Measurements from ENCODE around the gene HIC1. TPM values are rescaled to one million over a fixed set of nuclear protein-coding genes. Genes with fewer than 3 reads are reported as not detected.

HIC1 gene
- total RNA-seq, 2 experiments from 2014 or later: 62.1 to 64.3 TPM

DNA sequence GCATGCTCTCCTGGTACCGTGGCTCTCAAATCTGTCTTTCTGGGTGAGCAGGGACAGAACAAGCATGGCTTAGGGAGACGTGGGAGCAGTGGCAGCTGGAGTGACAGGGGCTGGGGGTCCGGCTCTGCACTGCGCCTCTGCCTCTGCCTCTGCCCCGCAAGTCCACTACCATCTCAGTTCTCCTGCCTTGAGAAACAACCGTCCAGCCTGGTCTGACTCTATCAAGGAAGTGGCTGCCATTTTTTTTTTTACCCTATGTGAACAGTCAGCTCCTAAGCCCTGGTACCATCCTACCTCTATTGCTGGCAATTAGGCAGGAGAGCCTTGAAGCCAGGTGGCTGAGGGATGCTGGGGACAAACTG is 16.1 kb downstream of the HIC1 start:
- Mint-ChIP-seq H3K9me3 (no peaks in the 10 kb centered on the region), H3K4me1 (peaks cover 56% of the 10 kb centered on the region), H3K27ac (peak overlapping the region; percentile 70), H3K27me3 (no peaks in the 10 kb centered on the region), H3K4me3 (peak overlapping the region; percentile 39), H3K36me3 (peaks cover 20% of the 10 kb centered on the region)
- POLR2A ChIA-PET: interaction anchor here (0.6 to 2.5 kb wide), 6 partner anchors 12 to 198 kb away, joined by 3 to 12 read pairs (median 5); no protein-coding TSS in a partner anchor
- ATAC-seq (ENCODE audit: low read depth): no peak
- DNase-seq: no peak

DNA sequence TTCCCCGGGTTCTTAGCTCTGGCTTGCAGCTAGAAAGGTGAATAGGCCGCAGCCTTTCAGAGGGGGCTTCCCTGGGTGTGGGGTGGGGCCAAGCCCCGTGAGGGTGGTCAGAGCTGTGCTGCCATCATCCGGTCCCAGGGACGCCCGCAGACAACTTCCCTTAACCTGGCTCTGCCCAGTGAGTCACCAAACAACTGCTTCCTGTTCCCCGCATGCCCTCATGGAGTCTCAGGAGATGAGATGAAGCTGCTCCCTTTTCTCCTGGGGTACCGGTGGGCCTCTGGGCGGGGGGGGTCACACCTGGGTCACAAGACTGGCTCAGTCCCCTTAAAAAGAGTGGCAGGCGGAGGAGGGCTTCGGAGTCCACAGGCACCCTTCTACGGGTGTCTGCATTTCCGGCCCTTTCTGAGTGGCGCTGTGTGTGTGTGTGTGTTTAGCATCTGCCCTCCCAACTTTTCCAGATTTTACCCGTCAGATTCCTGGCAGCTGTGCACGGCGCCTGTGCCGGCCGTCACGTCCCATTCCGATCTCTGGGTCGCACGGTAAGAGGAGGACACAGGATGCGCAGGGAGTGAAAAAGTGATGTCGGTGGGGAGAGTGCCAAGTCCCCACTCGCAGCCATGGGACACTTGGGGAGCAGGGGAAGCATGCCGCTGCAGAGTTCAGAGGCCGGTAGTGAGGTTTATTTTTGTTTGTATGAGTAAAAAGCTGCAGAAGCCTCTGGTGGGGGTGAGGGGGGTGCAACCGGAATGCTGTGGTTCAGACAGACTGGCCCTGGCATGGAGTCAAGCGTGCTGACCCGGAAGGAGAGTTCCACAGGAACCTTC is 16.8 kb downstream of the HIC1 start:
- Mint-ChIP-seq H3K27ac (peak overlapping the region; percentile 70), H3K27me3 (no peaks in the 10 kb centered on the region), H3K4me1 (peaks cover 53% of the 10 kb centered on the region), H3K4me3 (no peak overlapping the region), H3K36me3 (peaks cover 19% of the 10 kb centered on the region), H3K9me3 (no peaks in the 10 kb centered on the region)
- ATAC-seq (ENCODE audit: low read depth) (no peak), DNase-seq (no peak)
- POLR2A ChIA-PET: interaction anchor here (0.6 to 2.5 kb wide), 6 partner anchors 11 to 199 kb away, joined by 3 to 12 read pairs (median 5); no protein-coding TSS in a partner anchor

DNA sequence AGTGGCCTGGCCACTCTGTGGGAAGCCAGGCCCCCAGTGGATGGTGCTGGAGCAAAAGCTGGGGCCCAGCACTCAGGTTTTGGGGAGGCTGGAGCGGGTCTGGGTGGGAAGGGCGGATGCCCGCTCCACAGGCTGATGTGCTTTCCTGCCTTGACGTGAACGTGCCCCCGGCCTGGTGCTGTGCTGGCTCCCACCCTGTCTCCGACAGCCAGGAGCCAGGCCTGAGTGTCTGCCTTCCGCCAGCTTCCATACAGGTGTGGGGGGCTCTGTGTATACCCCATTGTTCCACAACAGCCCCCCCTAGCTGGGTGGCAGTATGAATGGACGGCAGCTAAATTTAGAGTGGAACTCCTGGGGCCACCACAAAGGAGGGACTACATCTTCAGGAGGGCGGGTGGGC is 20.0 kb downstream of the HIC1 start:
- peaks cover 23% of the 10 kb centered on the region for H3K4me1 Mint-ChIP-seq
- no peaks in the 10 kb centered on the region for H3K27me3 Mint-ChIP-seq
- ATAC-seq (ENCODE audit: low read depth): no peak
- peaks cover 31% of the 10 kb centered on the region for H3K36me3 Mint-ChIP-seq
- no peak overlapping the region for H3K4me3 Mint-ChIP-seq
- H3K9me3 Mint-ChIP-seq: no peaks in the 10 kb centered on the region
- DNase-seq: no peak
- POLR2A ChIA-PET: interaction anchor here (0.6 to 1.3 kb wide), 2 partner anchors 12 to 15 kb away, joined by 3 read pairs; no protein-coding TSS in a partner anchor
- no peak overlapping the region for H3K27ac Mint-ChIP-seq

DNA sequence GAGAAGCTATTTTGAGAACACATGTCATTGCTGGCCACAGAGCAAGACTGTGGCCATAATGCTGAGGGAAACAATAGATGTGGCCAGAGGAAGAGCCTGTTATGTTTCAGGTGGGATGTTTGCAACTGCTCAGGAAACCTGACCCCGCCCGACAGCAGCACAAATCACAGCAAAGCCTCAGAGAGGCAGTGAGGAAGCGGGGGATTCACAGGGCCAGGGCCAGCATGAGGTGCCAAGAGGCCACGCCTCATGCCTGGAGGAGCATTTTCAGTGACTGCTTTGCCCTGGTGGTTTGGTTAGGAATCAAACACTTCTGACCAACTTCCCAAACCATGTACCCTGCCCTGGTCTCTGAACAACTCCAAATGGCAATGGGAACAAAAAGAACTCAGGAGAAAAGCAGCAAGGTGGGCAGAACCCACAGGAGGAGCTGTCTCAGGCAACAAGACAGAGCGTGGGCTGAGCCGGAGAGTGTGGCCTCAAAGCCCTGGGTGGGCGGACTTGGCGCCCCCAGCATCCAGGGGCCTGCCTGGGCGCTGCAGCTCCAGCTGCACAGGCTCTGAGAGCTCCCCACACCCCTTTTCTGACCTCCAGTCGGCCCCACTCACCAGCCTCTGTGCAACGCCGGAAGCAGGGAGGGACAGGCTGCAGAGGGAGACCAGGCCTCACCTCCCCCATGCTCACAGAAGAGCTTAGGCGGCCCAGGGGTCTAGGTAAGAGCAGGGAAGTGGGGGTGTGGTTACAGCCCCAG is 20.6 kb downstream of the HIC1 start:
- Mint-ChIP-seq H3K36me3 (peaks cover 33% of the 10 kb centered on the region), H3K4me3 (no peak overlapping the region), H3K27ac (no peak overlapping the region), H3K27me3 (no peaks in the 10 kb centered on the region), H3K9me3 (no peaks in the 10 kb centered on the region), H3K4me1 (peaks cover 19% of the 10 kb centered on the region)
- POLR2A ChIA-PET: interaction anchor here (0.6 to 1.3 kb wide), 2 partner anchors 13 to 14 kb away, joined by 3 read pairs; no protein-coding TSS in a partner anchor
- ATAC-seq (ENCODE audit: low read depth) (no peak), DNase-seq (no peak)

DNA sequence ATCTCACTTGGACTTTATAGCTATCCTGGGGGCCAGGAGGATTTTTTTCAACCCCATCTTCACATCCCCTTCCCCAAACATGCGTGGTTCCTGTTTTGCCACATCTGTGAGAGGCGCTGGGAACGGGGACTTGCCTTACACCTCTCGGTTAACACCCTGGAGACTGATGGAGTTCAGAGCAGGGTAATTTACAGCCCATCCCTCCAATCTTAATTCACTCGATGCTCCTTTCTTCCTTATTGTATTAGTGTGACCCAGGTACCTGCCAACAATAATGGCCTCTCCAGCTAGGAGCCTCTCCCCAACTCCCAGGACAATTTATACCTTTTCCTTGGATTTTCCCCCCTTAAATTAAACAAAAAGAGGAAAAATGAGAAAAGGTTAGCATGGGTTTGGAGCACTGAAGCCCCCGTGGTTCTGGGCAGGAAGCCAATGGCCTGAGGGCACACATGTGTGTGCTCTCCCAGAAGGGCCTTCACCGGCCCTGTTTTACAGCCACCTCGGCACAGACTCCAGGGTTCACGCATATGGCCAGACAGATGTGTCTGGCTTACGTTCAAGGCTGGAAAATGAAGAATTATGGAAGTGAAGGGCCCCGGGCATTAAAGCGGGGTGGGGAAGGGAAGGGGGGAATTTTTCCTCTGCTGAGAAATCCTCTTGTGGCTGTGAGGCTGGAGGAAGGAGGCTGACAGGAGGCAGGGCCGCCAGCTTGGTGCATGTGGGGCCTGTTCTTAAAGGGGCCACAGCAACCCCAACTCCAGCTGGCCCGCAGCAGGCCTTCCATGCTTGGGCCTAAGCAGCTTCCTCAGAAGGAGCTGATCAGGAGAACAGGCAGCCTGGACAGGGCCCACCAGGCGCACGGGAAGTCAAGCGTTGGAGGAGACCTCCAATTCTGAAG is 21.4 kb downstream of the HIC1 start:
- Mint-ChIP-seq H3K9me3 (no peaks in the 10 kb centered on the region), H3K27ac (no peak overlapping the region), H3K36me3 (peaks cover 33% of the 10 kb centered on the region), H3K27me3 (no peaks in the 10 kb centered on the region), H3K4me3 (no peak overlapping the region), H3K4me1 (peaks cover 16% of the 10 kb centered on the region)
- ATAC-seq (ENCODE audit: low read depth) (no peak), DNase-seq (no peak)
- POLR2A ChIA-PET: interaction anchor here (0.9 to 1.3 kb wide), 2 partner anchors 10 to 13 kb away, joined by 3 read pairs; no protein-coding TSS in a partner anchor

DNA sequence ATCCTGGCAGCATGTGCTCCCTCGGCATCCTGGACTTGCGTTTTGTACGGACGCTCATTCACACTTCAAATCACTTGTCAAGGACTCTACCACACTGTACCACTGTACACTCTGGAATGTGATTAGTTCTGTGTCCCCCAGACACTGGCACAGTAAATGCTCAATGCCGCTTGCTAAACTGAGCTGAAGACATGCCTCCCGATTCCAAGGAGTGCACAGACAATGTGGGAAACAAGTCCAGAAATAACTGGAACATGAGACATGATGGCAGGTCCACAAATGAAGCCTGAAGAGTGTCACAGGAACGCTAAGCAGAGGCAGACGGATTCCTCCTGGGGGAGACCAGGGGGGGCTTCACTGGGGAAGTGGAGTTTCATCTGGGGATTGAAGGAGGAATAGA is 22.1 kb downstream of the HIC1 start:
- no peak for DNase-seq
- Mint-ChIP-seq H3K36me3 (peaks cover 38% of the 10 kb centered on the region), H3K27ac (no peak overlapping the region), H3K4me3 (no peak overlapping the region), H3K9me3 (no peaks in the 10 kb centered on the region), H3K27me3 (no peaks in the 10 kb centered on the region), H3K4me1 (peaks cover 22% of the 10 kb centered on the region)
- POLR2A ChIA-PET: interaction anchor here (0.9 kb wide), 1 partner anchor 9 kb away, joined by 3 read pairs; no protein-coding TSS in a partner anchor
- ATAC-seq (ENCODE audit: low read depth): no peak

DNA sequence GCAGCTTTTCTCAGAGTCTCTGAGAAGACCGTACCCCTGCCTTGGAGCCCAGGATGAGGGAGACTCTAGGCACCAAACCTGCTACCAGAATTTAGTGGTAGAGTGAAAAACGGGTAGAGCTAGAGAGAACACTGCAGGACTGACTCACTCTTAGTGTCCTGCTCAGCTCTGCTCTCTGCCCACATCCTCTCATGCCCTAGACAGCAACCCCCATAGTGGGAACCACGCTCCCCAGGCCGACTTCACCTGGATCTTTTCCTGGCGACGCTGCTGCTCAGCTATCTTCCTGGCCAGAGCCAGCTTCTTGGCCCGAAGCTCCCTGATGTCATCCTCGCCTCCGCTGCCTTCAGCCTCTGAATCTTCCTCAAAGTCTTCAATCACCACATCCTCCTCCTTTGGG is 26.7 kb downstream of the HIC1 start:
- no peaks in the 10 kb centered on the region for H3K9me3 Mint-ChIP-seq
- POLR2A ChIA-PET: interaction anchor here (0.6 to 3.8 kb wide), 6 partner anchors 10 to 148 kb away, joined by 3 to 12 read pairs (median 5); no protein-coding TSS in a partner anchor

DNA sequence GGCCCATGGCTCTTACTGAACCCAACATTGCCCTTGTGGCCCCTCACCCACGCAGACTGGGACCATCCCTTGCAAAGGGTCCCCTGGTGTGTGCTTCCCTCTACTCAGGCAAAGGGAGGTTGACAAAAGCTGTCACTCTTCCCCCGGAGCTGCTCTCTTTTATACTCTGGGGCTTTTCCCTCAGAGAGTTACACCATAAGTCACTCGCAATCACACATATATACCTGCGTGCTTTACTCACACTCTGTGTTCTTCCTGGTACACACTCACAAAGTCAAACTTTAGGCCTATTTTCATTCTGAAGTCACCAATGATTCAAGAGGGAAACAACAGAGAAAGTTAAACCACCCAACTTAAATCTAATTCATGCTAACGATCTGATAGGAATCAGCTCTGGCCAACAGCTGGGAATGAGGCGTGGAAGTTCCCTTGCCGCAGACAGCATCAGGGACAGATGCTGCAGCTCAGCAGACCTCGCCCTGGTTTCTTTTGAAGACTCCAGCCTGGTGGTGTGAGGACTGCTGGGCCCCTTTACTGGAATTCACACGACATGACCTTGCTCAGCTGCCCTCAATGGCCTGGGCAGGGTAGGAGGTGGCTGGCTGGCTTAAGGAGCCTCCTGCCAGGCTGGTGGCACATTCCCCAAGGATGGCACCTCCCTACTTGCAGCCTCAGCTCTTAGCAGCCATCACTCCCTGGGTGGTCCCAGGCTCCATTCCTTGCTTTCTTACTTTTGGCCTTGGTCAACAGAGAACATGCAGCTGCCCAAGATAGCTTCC is 27.3 kb downstream of the HIC1 start:
- Mint-ChIP-seq H3K36me3 (peaks cover 54% of the 10 kb centered on the region), H3K4me1 (peaks cover 49% of the 10 kb centered on the region), H3K27me3 (no peaks in the 10 kb centered on the region), H3K4me3 (peak overlapping the region; percentile 2), H3K9me3 (no peaks in the 10 kb centered on the region), H3K27ac (peak overlapping the region; percentile 81)
- DNase-seq (no peak), ATAC-seq (ENCODE audit: low read depth) (no peak)
- POLR2A ChIA-PET: interaction anchor here (0.7 to 3.8 kb wide), 6 partner anchors 10 to 172 kb away, joined by 3 to 12 read pairs (median 5); no protein-coding TSS in a partner anchor

More for the DNA sequence above, 26.7 kb downstream of the HIC1 start:
- Mint-ChIP-seq H3K36me3 (peaks cover 51% of the 10 kb centered on the region), H3K27me3 (no peaks in the 10 kb centered on the region), H3K4me1 (peaks cover 43% of the 10 kb centered on the region), H3K27ac (peak overlapping the region; percentile 81), H3K4me3 (peak overlapping the region; percentile 2)
- DNase-seq (no peak), ATAC-seq (ENCODE audit: low read depth) (peak; percentile 72)

DNA sequence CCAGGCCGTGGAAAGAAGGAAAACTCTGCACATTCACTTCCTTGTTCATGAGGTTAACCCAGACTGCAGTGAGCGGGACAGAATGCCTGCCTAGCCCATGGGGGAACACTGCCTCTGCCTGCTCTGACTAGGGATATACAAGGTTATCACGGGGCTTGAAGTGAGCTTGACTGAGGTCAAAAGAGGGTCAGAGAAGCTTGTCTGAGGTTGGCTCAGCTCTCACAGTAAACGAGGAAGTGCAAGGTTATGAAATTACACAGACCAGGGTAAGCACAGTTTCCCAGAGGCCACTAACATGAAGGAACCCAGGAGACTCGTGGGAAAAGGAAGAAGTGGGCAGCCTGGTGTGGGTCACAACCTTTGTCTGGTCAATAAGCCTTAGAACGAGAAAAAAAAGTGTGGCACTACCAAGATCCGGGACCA is 28.7 kb downstream of the HIC1 start:
- Mint-ChIP-seq H3K9me3 (no peaks in the 10 kb centered on the region), H3K36me3 (peaks cover 47% of the 10 kb centered on the region), H3K27ac (peak overlapping the region; percentile 40), H3K4me1 (peaks cover 61% of the 10 kb centered on the region), H3K4me3 (no peak overlapping the region), H3K27me3 (no peaks in the 10 kb centered on the region)
- no peak for DNase-seq
- no peak for ATAC-seq (ENCODE audit: low read depth)
- POLR2A ChIA-PET: interaction anchor here (3.8 kb wide), 1 partner anchor 12 kb away, joined by 12 read pairs; no protein-coding TSS in a partner anchor

DNA sequence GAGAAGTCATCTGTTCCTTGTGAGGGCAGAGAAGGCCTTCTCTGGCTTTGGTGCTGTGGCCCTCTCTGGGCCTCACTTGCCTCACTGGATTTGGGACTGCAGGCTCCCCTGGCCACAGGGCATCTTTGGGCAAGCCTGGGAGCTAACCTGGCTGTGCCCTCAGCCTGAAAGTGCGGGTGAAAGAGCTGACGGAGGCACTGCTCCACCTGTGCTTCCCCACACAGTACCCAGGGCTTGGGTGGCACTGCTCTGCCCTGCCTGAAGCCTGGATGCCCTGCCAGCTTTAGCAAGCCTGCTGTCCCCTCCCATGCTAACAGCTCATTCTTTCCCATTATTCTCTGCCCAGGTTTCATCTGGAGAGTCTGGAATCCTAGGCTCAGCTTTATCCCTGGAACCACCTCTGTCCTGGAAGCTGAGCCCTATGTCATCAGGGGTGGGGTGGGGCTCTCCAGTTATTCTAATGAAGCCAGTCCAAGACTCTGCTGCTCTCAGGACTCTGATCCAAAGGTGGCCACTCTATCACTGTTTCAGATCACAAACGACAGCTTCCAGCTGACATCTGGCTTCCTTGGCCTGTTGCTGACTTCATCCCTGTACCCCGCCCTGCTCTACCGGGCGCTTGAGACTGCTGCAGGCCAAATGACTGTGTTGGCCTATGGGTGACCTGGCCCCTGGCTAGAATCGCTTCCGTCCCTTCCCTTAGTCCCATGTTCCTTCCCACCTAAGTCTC is 29.3 kb downstream of the HIC1 start:
- Mint-ChIP-seq H3K27ac (no peak overlapping the region), H3K4me1 (peaks cover 67% of the 10 kb centered on the region), H3K36me3 (peaks cover 44% of the 10 kb centered on the region), H3K27me3 (no peaks in the 10 kb centered on the region), H3K9me3 (no peaks in the 10 kb centered on the region), H3K4me3 (no peak overlapping the region)
- POLR2A ChIA-PET: interaction anchor here (3.8 kb wide), 1 partner anchor 12 kb away, joined by 12 read pairs; no protein-coding TSS in a partner anchor
- DNase-seq (no peak), ATAC-seq (ENCODE audit: low read depth) (no peak)

DNA sequence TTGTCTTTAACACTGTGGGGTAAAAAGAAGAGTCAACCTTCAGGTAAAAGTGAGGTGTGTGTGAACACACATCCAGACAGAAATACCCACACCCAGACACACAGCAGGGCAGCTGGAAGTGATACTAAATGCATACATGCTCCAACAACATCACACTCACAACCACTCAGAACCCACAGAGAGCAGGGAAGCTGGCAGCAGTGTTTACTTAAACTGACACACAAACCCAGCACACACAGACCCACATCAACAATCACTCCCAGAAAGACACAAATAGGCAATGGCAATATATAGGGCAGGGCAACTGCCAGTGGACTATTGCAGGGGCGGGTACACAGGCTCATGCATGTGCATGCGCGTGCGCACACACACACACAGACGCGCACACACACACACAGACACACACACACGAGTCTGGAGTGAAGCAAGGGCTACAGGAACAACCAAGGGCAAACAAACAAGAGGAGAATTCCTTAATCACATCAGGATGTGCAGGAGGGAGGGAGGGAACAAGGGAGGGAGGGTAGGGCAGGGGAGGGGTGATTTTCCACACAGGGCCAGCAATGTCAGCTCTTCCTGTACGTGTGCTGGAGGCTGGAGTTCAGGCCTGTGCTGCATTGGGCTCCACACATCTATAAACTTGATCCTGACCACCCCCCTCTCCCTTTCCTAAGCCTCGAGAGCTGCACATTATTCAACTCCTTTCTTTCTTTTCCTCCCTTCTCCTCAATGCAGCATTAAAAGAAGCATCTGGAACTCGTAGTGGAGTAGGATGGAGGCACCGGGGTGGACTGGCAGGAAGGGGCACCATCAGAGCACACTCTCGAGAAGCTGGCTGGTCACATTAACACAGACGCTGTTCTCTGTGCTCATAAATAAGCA is 30.1 kb downstream of the HIC1 start:
- ATAC-seq (ENCODE audit: low read depth) (no peak), DNase-seq (no peak)
- Mint-ChIP-seq H3K4me1 (peaks cover 73% of the 10 kb centered on the region), H3K27me3 (no peaks in the 10 kb centered on the region), H3K36me3 (peaks cover 36% of the 10 kb centered on the region), H3K9me3 (no peaks in the 10 kb centered on the region), H3K27ac (peak overlapping the region; percentile 47), H3K4me3 (no peak overlapping the region)
- POLR2A ChIA-PET: interaction anchor here (0.6 to 3.8 kb wide), 4 partner anchors 8 to 791 kb away, joined by 3 to 12 read pairs (median 7); partner anchors contain the start of gene HIC1

Data from activated naive CD8-positive, alpha-beta T cell treated with anti-CD3 and anti-CD28 coated beads, Interleukin-2, amount 10 ng/mL, durations not matched to agents 7 days and 5 days (primary cell).